GM15510 (cell line): Measurements from ENCODE around the gene DTX4.

Experiments
- POLR2A ChIP-seq: IDR thresholded peaks from 3 replicates; pipeline ENCODE4 v1.6.1; 2011; ENCODE audit warnings: borderline replicate concordance; ENCODE audit not compliant: insufficient read length; ENCODE audit errors: extremely low read depth

The DTX4 gene

DNA sequence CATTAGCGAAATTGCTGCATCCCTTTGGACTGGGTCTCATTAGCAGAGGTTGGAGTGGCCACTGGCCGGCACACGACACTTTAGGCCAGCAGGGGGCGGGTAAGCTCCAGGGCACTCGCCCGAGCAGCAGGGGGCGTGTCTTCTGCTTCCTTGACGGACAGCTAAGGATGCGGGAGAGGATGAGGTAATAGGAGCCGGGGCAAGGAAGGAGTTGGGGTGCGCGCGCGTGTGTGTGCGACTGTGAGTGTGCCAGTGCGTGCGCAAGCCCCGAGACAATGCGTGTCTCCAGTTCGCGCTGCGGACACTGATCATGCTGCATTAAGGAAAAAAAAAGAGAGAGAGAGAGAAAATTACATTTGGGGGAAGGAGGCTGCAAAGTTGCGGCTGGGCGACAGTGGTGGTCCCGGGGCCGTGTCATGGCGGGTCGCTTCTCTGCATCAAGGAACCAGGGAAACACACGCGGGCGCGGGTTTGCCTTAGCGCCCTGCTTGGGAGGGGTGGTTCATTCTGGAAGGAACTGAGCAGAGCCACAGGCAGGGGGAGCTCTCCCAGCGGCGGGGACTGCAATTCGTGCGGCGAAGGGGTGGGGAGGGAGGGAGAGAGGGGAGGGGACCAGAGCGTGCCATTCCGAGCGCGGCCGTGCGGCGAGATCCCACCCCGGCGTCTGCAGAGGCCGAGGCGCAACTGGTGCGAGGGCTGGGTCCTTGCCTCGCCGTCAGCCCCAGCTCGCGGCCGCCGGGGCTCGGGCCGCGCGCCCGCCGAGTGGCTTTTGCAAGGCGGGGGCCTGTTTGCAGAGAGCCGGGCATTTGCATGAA lies at the start of gene DTX4:
DTX4 (plus strand) TSS at position 625 of the 815 bp plus-strand sequence. CDS start 464 bp downstream, outside the sequence.
- TF ChIP-seq POLR2A: peak; percentile 38

DNA sequence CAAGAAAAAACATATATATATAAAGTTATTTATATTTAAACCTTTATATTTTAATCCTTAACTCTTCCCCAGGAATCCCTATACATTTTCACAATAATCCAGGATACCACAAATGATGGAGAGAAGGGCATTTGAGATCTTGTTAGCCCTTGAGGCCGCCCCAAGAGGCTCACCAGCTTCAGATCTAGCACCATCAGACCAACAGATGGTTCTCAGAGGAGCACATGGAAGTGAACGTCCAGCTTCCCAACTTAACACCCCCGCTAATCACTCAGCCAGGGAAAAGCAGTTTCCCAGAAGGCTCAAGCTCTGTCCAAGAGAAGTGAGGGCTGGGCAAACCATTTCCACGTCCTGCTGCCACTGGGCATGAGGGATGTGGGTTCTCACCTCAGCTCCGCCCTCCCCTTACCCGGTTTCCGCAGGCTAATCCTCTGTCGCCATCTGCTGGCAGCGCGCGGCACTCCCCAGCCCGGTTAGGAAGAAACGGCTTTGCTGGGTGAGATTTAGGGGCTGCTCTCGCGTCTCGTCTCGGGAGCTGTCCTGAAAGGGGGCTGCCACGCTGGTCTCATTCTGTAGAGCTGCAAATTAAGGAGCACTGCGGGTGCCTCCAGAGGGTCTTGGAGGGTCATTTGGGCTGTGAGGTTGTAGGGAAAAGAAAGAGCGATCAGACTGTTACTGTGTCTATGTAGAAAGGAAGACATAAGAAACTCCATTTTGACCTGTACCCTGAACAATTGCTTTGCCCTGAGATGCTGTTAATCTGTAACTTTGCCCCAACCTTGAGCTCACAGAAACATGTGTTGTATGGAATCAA lies 36.1 kb upstream of the DTX4 start:
- TF ChIP-seq POLR2A: no peak

DNA sequence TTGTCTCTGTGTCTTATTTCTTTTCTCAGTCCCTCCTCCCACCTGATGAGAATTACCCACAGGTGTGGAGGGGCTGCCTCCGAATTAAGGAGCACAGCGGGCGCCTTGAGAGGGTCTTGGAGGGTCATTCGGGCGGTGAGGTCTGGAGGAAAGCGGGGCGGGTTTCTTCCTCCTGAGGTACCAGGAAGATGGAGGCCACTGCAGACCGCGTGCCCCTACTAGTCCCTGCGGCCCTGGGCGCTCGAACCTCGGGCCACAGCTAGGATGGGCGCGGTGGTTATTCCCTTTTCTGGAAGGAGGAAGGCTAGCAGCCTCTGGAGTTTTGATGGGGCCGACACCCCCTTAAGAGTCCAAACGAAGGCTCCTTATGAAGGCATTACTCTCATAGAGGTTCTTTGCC lies 34.7 kb upstream of the DTX4 start:
- TF ChIP-seq POLR2A: no peak

DNA sequence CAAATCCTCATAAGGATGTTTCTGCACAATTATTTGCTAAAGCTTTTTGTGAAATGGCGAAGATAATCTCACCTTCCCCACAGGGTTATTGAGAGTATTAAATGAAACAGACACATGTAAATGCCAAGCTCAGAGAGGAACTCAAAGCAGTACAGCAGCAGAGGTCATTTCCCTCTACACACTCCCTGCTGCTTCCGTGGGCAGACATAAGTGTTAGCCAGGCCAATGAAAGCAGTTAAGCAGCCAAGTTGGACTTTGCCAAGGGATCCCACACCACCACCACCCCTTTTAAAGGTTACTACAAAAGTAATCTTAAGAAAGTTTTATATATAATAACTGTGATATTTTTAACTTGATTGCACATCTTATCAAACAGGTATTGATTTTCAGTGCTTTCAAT lies 33.3 kb upstream of the DTX4 start:
- no peak for TF ChIP-seq POLR2A

DNA sequence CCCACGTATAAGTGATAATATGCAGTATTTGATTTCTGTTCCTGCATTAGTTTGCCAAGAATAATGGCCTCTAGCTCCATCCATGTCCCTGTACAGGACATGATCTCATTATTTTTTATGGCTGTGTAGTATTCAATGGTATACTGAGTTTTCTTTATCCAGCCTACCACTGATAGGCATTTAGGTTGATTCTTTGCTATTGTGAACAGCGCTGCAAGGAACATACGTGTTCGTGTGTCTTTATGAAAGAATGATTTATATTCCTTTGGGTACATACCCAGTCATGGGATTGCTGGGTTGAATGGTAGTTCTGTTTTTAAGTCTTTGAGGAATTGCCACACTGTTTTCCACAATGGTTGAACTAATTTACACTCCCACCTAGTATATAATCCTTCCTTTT lies 30.7 kb upstream of the DTX4 start:
- TF ChIP-seq POLR2A: no peak

DNA sequence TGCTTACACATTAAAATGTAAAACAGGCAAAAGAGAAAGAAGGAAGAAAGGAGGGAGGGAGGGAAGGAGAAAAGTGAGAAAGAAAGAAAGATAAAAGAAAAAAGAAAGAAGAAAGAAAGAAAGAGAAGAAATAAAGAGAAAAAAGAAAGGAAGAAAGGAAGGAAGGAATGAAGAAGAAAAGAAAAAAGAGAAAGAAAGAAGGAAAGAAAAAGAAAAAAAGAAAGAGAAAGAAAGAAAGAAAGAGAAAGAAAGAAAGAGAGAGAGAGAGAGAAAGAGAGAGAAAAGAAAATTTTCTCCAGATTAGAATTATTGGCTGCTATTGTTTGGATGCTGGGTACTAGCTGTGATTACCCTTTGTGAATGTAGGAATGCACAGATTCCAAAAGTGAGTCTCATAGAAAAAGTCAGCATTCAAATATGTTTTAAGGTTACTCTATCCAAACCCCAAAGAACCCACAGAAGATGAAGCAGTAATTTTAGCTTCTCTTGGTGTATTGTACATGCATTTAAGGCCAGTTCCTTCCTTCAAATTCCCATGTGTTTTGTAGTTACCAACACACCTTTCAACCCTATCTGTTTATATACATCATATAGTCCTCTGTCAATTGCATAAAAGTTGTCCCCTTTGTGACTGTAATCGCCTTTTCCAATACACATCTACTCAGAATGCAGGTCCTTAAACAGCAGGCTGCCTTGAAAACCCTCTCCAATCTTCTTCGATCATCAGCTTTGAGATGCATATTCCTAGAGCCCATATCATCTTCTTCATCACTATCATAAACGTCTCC lies 30.1 kb upstream of the DTX4 start:
- TF ChIP-seq POLR2A: no peak

DNA sequence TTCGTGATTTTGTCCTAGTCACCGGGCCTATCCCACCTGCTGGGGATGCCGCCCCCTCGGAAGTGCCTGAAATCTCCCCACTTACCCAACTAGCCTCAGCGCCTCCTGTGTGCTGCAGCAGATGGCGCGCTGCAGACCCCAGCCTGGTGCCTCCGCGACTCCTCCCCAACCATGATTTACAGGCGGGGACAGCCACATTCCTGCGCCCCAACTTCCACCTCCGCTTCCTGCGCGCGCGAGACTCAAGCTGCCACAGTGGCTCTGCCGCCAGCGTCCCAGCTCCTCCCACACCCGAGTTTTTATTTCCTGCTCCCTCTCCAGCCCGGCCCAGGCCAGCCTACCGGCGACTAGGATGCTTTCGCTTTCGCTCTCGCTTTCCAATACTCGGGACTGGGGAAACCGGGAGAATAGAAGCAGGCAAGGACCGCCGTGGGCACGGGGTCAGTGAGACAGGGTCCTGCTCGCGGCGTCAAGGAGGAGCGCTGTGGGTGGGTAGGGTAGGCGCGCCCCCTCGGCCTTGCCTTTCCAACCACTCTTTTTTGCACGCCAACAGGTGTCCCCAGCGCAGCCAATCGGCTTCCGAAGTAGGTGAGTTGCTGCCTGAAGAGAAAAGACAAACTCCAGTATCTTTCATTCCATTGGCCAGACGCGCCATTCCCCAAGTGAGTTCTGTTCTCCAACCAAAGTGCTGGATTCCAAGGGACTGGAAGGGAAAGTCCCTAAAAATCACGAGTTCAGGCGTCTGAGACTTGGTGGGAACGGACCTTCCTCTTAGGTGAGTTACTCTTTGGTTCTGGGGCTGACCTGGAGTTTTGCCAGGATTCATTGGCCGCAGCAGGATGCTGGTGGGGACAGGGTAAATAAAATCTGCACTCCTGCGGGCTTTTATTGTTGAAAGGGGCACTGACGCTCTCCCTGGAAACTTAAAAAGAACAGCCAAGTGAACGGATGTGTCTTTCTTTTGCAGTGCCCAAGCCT lies 29.1 kb upstream of the DTX4 start, which contains the start of gene FAM111A:
FAM111A (plus strand) TSS at position 327 of the 978 bp plus-strand sequence. CDS start 6,017 bp downstream, outside the sequence.
- TF ChIP-seq POLR2A: peak; percentile 46

DNA sequence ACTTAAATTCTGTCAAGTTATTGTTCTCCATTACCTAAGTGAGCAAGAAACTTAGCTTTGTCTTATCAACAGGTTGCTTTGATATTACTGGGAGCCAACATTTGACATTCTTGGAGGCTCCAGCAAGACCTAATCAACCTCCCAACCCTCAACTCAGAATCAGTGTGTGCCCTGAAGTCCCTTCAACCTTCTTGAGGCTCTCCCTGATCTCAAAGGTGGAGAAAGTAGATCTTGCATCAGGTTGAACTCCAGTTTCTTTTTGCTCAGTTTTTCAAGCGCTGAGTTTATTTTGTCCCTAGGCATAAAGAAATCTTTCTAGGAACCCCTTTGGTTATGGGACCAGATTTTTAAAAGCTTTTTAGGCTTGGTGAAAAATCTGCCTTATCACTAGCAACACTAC lies 27.8 kb upstream of the DTX4 start:
- no peak for TF ChIP-seq POLR2A

DNA sequence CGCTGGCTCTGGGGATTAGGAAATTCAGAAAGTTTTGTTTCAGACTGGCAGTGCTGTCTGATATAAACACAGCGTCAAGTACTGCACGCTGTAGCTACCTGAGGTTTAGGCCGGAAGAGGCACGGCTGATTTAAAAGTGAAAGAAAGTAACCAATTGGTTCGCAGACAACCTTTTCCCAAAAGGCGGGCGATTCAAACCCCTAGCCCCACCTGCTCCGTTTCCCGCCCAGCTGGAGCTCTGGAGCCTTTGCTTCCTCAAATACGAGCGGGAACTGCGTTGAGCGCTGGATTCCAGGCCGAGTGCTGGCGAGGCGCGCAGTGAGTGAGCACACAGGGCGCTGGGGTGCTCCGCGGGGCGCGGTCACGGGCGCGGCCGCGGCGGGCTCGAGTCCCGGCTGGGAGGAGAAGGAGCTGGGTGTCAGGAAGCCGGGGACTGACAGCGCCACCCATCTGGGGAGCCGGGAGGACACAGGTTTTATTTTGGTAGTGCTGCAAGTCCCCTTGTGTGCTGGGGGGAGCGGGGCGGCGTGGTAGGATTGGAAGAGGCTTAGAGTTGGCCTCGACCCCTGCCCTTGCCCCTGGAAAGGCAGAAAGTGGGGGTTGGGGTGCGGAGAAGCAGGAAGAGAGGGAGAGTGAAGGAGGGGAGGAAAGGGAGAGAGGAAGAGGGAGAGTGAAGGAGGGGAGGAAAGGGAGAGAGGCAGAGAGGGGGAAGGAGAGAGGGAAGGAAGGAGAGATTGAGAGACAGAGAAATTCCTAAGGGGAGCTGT lies 27.2 kb upstream of the DTX4 start:
- peak; percentile 60 for TF ChIP-seq POLR2A

DNA sequence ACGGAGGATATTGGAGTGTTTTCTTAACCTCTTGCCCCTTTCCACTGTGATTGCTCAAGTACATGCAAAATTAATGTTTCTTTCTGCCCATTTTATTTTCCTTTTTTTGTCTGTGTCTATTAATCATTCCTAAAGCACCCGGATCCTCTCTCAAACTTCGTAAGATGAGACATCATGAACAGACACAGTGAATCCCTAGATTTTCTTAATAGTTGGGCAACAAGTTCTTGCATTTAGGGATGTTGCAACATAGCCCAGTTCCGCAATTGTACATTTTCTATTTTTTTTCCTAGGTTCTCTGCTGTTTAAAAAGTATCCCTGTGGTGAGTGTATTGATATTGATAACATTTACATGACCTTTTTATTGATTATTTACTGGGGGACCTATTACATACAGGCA lies 26.4 kb upstream of the DTX4 start:
- no peak for TF ChIP-seq POLR2A

DNA sequence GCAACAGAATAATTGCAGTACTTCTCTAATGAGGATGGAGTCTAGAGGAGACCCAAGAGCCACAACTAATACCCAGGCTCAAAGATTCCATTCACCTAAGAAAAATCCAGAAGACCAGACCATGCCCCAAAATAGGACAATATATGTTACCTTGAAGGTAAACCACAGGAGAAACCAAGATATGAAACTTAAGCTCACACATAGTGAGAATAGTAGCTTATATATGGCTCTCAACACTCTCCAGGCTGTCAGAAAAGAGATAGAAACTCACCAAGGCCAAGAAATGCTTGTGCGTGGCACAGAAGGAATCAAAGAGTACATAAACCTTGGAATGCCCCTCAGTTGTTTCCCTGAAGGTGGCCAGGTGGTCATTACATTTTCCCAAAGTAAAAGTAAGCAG lies 20.2 kb upstream of the DTX4 start:
- TF ChIP-seq POLR2A: no peak

DNA sequence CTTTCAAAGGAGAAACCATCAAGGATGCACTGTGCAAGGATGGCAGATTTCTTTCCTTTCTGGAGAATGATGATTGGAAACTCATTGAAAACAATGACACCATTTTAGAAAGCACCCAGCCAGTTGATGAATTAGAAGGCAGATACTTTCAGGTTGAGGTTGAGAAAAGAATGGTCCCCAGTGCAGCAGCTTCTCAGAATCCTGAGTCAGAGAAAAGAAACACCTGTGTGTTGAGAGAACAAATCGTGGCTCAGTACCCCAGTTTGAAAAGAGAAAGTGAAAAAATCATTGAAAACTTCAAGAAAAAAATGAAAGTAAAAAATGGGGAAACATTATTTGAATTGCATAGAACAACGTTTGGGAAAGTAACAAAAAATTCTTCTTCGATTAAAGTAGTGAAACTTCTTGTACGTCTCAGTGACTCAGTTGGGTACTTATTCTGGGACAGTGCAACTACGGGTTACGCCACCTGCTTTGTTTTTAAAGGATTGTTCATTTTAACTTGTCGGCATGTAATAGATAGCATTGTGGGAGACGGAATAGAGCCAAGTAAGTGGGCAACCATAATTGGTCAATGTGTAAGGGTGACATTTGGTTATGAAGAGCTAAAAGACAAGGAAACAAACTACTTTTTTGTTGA lies 19.5 kb upstream of the DTX4 start:
- TF ChIP-seq POLR2A: no peak
